IMR-90 (cell line): ENCODE measurements around the gene SPOUT1. TPM values are rescaled to one million over a fixed set of nuclear protein-coding genes. Genes with fewer than 3 reads are reported as not detected.

Experiments
- ATAC-seq: fragments of 200-7000 bp; cut with Tn5 transposase; 2 replicates; pipeline ENCODE4 v1.9.1; 2020; ENCODE audit warnings: low read depth, mild to moderate bottlenecking, moderate library complexity
- BruUV-seq: library from RNA; stranded (reverse); fragments of 400-500 nt; replicated peaks from 2 replicates; lab custom pipeline; 2021; lab: Mats Ljungman, UMichigan
- CTCF ChIA-PET: fragments of 300-600 bp; formaldehyde crosslinking; extraction: SDS; loops from one replicate; lab custom pipeline; 2021; ENCODE audit warnings: antibody characterized with exemption; lab: Yijun Ruan, JAX
- POLR2A ChIA-PET: fragments of 300-600 bp; sonication (Branson Sonifier 250); formaldehyde crosslinking; loops from one replicate; lab custom pipeline; 2022; ENCODE audit warnings: antibody characterized with exemption; ENCODE audit not compliant: unreplicated experiment; lab: Charles Lee
- DNase-seq: peaks from one replicate; pipeline ENCODE4 v3.0.0; 2013
- H2AFZ ChIP-seq: replicated peaks from 2 replicates; pipeline ENCODE3; 2013; ENCODE audit warnings: low read length, mild to moderate bottlenecking; ENCODE audit not compliant: poor library complexity
- H2AK5ac ChIP-seq: 2 replicates; pipeline ENCODE4 v1.6.1; 2013; ENCODE audit warnings: low read depth, low read length, inconsistent platforms
- H2AK9ac ChIP-seq: replicated peaks from 2 replicates; pipeline ENCODE3; 2013; ENCODE audit warnings: mild to moderate bottlenecking, low read depth, low read length, moderate library complexity; ENCODE audit not compliant: poor library complexity
- H2BK120ac ChIP-seq: 2 replicates; pipeline ENCODE4 v1.6.1; 2013; ENCODE audit warnings: low read depth, low read length, inconsistent platforms
- H2BK15ac ChIP-seq: 3 replicates; pipeline ENCODE4 v1.6.1; 2013; ENCODE audit warnings: low read depth, low read length, inconsistent platforms
- H2BK20ac ChIP-seq: 2 replicates; pipeline ENCODE4 v1.6.1; 2013; ENCODE audit warnings: low read depth, mild to moderate bottlenecking, inconsistent platforms, low read length, moderate library complexity
- H2BK5ac ChIP-seq: 2 replicates; pipeline ENCODE4 v1.6.1; 2013; ENCODE audit warnings: mild to moderate bottlenecking, low read depth, low read length, inconsistent platforms; ENCODE audit not compliant: poor library complexity, severe bottlenecking
- H3K14ac ChIP-seq: replicated peaks from 2 replicates; pipeline ENCODE4 v1.6.1; 2013; ENCODE audit warnings: low read depth, low read length, inconsistent platforms
- H3K18ac ChIP-seq: 2 replicates; pipeline ENCODE4 v1.6.1; 2013; ENCODE audit warnings: low read depth, low read length, control low read depth
- H3K23ac ChIP-seq: 2 replicates; pipeline ENCODE4 v1.6.1; 2013; ENCODE audit warnings: low read depth, low read length, inconsistent platforms
- H3K27ac ChIP-seq: 2 replicates; pipeline ENCODE4 v1.5.1; 2013; ENCODE audit warnings: mild to moderate bottlenecking, control low read depth, low read length; ENCODE audit not compliant: insufficient read depth
- H3K27me3 ChIP-seq: 2 replicates; pipeline ENCODE4 v1.6.1; 2013; ENCODE audit warnings: low read length; ENCODE audit not compliant: control insufficient read depth, insufficient read depth
- H3K36me3 ChIP-seq: 2 replicates; pipeline ENCODE4 v1.6.1; 2013; ENCODE audit warnings: low read length, mixed read lengths; ENCODE audit not compliant: control insufficient read depth, insufficient read depth
- H3K4ac ChIP-seq: 2 replicates; pipeline ENCODE4 v1.6.1; 2013; ENCODE audit warnings: low read depth, low read length, inconsistent platforms
- H3K4me1 ChIP-seq: 2 replicates; pipeline ENCODE4 v1.6.1; 2013; ENCODE audit warnings: low read length, mixed read lengths; ENCODE audit not compliant: control insufficient read depth, insufficient read depth
- H3K4me2 ChIP-seq: 2 replicates; pipeline ENCODE4 v1.6.1; 2013; ENCODE audit warnings: low read depth, mild to moderate bottlenecking, control low read depth, low read length, moderate library complexity
- H3K4me3 ChIP-seq: 2 replicates; pipeline ENCODE4 v1.5.1; 2013; ENCODE audit warnings: low read depth, mild to moderate bottlenecking, control low read depth, low read length, moderate library complexity; ENCODE audit not compliant: insufficient read depth
- H3K56ac ChIP-seq: 2 replicates; pipeline ENCODE4 v1.6.1; 2013; ENCODE audit warnings: low read length, inconsistent platforms; ENCODE audit not compliant: insufficient read depth; ENCODE audit errors: extremely low read depth
- H3K79me1 ChIP-seq, 2 experiments: 2 replicates each; pipeline ENCODE4 v1.6.1; 2013; ENCODE audit warnings: low read length in 2 of 2, inconsistent platforms in 1 of 2, low read depth in 1 of 2
- H3K9ac ChIP-seq: 2 replicates; pipeline ENCODE4 v1.6.1; 2013; ENCODE audit warnings: low read depth, low read length, control low read depth
- H3K9me1 ChIP-seq: 2 replicates; pipeline ENCODE4 v1.6.1; 2013; ENCODE audit warnings: low read length, inconsistent platforms; ENCODE audit not compliant: insufficient read depth
- H3K9me3 ChIP-seq: 2 replicates; pipeline ENCODE4 v1.6.1; 2013; ENCODE audit warnings: low read length; ENCODE audit not compliant: control insufficient read depth, insufficient read depth
- H4K20me1 ChIP-seq: 2 replicates; pipeline ENCODE4 v1.6.1; 2013; ENCODE audit warnings: low read length, inconsistent platforms; ENCODE audit not compliant: insufficient read depth
- H4K5ac ChIP-seq: 2 replicates; pipeline ENCODE4 v1.6.1; 2013; ENCODE audit warnings: mild to moderate bottlenecking, low read depth, low read length, control low read depth
- H4K8ac ChIP-seq, 2 experiments: 2 replicates each; pipeline ENCODE4 v1.6.1; 2013; ENCODE audit warnings: low read depth in 2 of 2, low read length in 2 of 2, control low read depth in 1 of 2, inconsistent platforms in 1 of 2
- H4K91ac ChIP-seq: 2 replicates; pipeline ENCODE4 v1.6.1; 2013; ENCODE audit warnings: low read depth, low read length, inconsistent platforms; ENCODE audit not compliant: insufficient read depth
- MAZ ChIP-seq: IDR thresholded peaks from 2 replicates; pipeline ENCODE4 v1.6.1; 2012; ENCODE audit warnings: low read depth, mild to moderate bottlenecking, low read length, improper control_type of control experiment, moderate library complexity, borderline replicate concordance
- WGBS, 2 experiments: methylation state at CpG; one replicate each; pipeline versions ENCODE4 v1.1.5 to v1.1.7; 2013; ENCODE audit warnings: missing lambda C conversion rate in 2 of 2; ENCODE audit not compliant: insufficient read length in 1 of 2; ENCODE audit errors: extremely low coverage in 2 of 2; 5-methylcytosine and 5-hydroxymethylcytosine counted together
- dilution Hi-C: fragments of 300-500 bp; cut with HindIII; formaldehyde crosslinking; loops from one replicate; pipeline ENCODE4 v1.14.3; 2018; ENCODE audit warnings: low sequenced_read_pairs; ENCODE audit not compliant: unreplicated experiment
- in situ Hi-C: fragments of 300-500 bp; cut with MboI; formaldehyde crosslinking; loops from 3 replicates; pipeline ENCODE4 v1.14.3; 2019; ENCODE audit warnings: low sequenced_read_pairs, inconsistent platforms, mixed read lengths
- intact Hi-C: fragments of 100-400 bp; cut with micrococcal nuclease; formaldehyde crosslinking; loops from 2 replicates; pipeline ENCODE4 v1.10.0; 2022
- polyA plus RNA-seq, 3 experiments: library from polyadenylated mRNA; depleted of rRNA; stranded (reverse); fragments of >200 nt; gene quantifications; 2 replicates each; pipeline ENCODE4 v1.2.3, GENCODE V29; 2012; ENCODE audit warnings: low replicate concordance in 1 of 3
- total RNA-seq: library from RNA; depleted of rRNA; stranded (reverse); fragments of >200 nt; gene quantifications from 2 replicates; pipeline ENCODE4 v1.2.3, GENCODE V29; 2012

SPOUT1 gene
- total and polyA plus RNA-seq, 2 of the 4 experiments (the other 2 are of a cell fraction), result 17.9 to 27.8 TPM

DNA sequence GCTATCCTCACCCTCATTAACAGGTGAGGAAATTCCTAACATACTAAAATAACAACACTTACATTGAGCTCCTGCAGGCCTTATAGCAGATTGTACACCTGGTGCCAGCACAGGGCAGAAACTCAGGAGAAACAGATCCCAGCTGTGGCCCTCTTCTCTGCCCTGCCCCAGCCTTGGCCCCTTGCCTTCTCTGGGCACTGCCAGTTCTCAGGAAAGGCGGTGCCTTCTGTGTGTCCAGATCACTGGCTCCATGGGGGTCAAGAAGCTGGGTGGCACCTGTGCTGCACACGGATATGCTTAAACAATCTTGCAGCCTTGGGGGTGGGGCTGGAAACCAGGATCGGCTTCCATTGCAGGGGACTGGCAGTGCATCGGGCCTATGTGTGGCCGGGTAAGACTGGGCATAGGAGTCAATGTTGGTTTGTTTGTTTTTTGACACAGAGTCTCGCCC, 32.8 kb upstream of the SPOUT1 start:
- H3K23ac ChIP-seq, result no peak overlapping the region
- H3K36me3 ChIP-seq, result no peaks in the 10 kb centered on the region; the same call in 1 of the 2 replicates
- no peak overlapping the region for H2BK20ac ChIP-seq
- H4K8ac ChIP-seq, result no peak overlapping the region
- H3K9me3 ChIP-seq, result no peaks in the 10 kb centered on the region
- no peak overlapping the region for H2BK5ac ChIP-seq
- no peak overlapping the region for H2BK15ac ChIP-seq
- H3K14ac ChIP-seq, result no peak overlapping the region
- no peak overlapping the region for H2AK5ac ChIP-seq
- BruUV-seq, result no TSS peak
- H2AFZ ChIP-seq, result no peak overlapping the region
- H3K4ac ChIP-seq, result no peak overlapping the region
- no peak for TF ChIP-seq MAZ
- 0 out of 2 replicates have a peak, but pooled peaks cover 3% of the 10 kb centered on the region for H3K9me1 ChIP-seq
- DNase-seq (no peak), ATAC-seq (no peak)
- no peak overlapping the region for H3K4me3 ChIP-seq
- no peak overlapping the region for H3K18ac ChIP-seq
- ChIA-PET POLR2A (no interaction called here), CTCF (interaction anchor here (1.3 kb wide), 1 partner anchor 66 kb away, joined by 3 read pairs; no protein-coding TSS in a partner anchor)
- intact Hi-C loops, result loop anchor here (5.0 kb wide), 1 partner anchor 85 kb away; the partner anchor contains the start of genes DOLK and NUP188
- no peak overlapping the region for H3K56ac ChIP-seq
- H3K9ac ChIP-seq, result no peak overlapping the region
- no peak overlapping the region for H3K4me2 ChIP-seq
- H4K5ac ChIP-seq, result no peak overlapping the region
- H3K27ac ChIP-seq, result no peak overlapping the region
- H3K79me1 ChIP-seq, result peaks cover 11 to 35% of the 10 kb centered on the region in 2 experiments; a peak in 3 of 4 replicates
- H4K20me1 ChIP-seq, result no peaks in the 10 kb centered on the region
- H3K4me1 ChIP-seq, result no peaks in the 10 kb centered on the region
- H3K27me3 ChIP-seq, result no peaks in the 10 kb centered on the region
- no peak overlapping the region for H2AK9ac ChIP-seq
- no peak overlapping the region for H4K91ac ChIP-seq
- dilution Hi-C loops, result no loop called here
- WGBS, 2 experiments, result 65% methylated on average over 2 of the region's 6 CpGs; no CpG with 5 or more reads in 1 of the 2 experiments
- no peak overlapping the region for H2BK120ac ChIP-seq
- in situ Hi-C loops, result no loop called here
